DOHH2 (cell line): Measurements from ENCODE around the gene NELFE.

ENCODE experiments used
- H3F3A ChIP-seq: fragments of 200-600 bp; sonication (generic), shearing (Covaris generic); 2 replicates; pipeline ENCODE4 v1.6.0; 2016; ENCODE audit warnings: antibody characterized with exemption, mild to moderate bottlenecking; ENCODE audit not compliant: control insufficient read depth, insufficient read depth
- H3K27ac ChIP-seq: fragments of 200-600 bp; sonication (generic); 2 replicates; pipeline ENCODE4 v1.5.1; 2014; ENCODE audit warnings: low read depth, mild to moderate bottlenecking, low read length, moderate library complexity
- H3K27me3 ChIP-seq: fragments of 200-600 bp; sonication (generic); 2 replicates; pipeline ENCODE4 v1.6.1; 2014; ENCODE audit warnings: mild to moderate bottlenecking, low read length, mixed read lengths; ENCODE audit not compliant: control insufficient read depth
- H3K36me3 ChIP-seq: fragments of 200-600 bp; sonication (generic); 2 replicates; pipeline ENCODE4 v1.6.1; 2014; ENCODE audit warnings: mild to moderate bottlenecking, low read length, moderate library complexity, mixed read lengths; ENCODE audit not compliant: control insufficient read depth
- H3K4me1 ChIP-seq: fragments of 200-600 bp; sonication (generic); 2 replicates; pipeline ENCODE4 v1.6.1; 2014; ENCODE audit warnings: mild to moderate bottlenecking, low read length, mixed read lengths; ENCODE audit not compliant: control insufficient read depth
- H3K4me2 ChIP-seq: fragments of 200-600 bp; sonication (generic); 2 replicates; pipeline ENCODE4 v1.6.0; 2014; ENCODE audit warnings: mild to moderate bottlenecking, low read length, moderate library complexity
- H3K4me3 ChIP-seq: fragments of 200-600 bp; sonication (generic); 2 replicates; pipeline ENCODE4 v1.5.1; 2014; ENCODE audit warnings: mild to moderate bottlenecking, low read length, mixed read lengths
- H3K79me2 ChIP-seq: fragments of 200-600 bp; sonication (generic); 2 replicates; pipeline ENCODE4 v1.6.1; 2014; ENCODE audit warnings: mild to moderate bottlenecking, low read length, mixed read lengths; ENCODE audit not compliant: control insufficient read depth
- H3K9me2 ChIP-seq: fragments of 200-600 bp; sonication (generic); replicated peaks from 2 replicates; pipeline ENCODE4 v1.6.1; 2014; ENCODE audit warnings: mild to moderate bottlenecking, low read length, mixed read lengths; ENCODE audit not compliant: control insufficient read depth
- H3K9me3 ChIP-seq: fragments of 200-600 bp; sonication (generic); 2 replicates; pipeline ENCODE4 v1.6.1; 2014; ENCODE audit warnings: antibody characterized with exemption, low read length, mixed read lengths; ENCODE audit not compliant: control insufficient read depth, insufficient read depth
- H4K20me1 ChIP-seq: fragments of 200-600 bp; sonication (generic); 2 replicates; pipeline ENCODE4 v1.6.0; 2014; ENCODE audit warnings: low read depth, mild to moderate bottlenecking, antibody characterized with exemption, low read length, moderate library complexity; ENCODE audit not compliant: control insufficient read depth, insufficient read depth
- EZH2phosphoT487 ChIP-seq: fragments of 200-600 bp; sonication (generic); IDR thresholded peaks from 2 replicates; pipeline ENCODE4 v1.6.1; 2017; ENCODE audit warnings: borderline replicate concordance, mild to moderate bottlenecking, antibody characterized with exemption, low read length, moderate library complexity, mixed read lengths
- TF ChIP-seq, protein P1 (sequence below): fragments of 200-600 bp; sonication (generic); IDR thresholded peaks from one replicate; pipeline ENCODE4 v1.5.1; 2014; ENCODE audit warnings: antibody characterized with exemption, mild to moderate bottlenecking, low read depth, low read length; ENCODE audit not compliant: poor library complexity, severe bottlenecking

The NELFE gene

DNA sequence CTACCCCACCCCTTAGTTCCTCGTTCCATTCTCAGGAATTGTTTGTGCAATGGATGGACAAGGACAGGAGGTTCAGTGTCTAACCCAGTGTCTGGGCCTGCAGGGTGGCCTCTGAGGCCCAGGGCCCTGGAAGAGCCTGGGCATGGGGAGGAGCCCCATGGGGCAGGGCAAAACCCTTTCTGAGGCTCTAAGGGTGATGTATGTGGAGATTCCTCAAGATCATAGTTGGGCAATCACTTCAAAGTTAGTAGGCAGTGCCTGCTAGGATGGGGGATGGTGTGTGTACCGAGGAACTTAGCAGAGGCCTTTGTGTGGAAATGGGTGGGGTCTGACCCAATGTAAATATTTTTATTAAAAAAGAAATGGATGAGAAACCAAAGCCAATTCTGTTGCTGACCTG is 38.0 kb downstream of the NELFE start:
- H3K9me2 ChIP-seq: no peaks in the 10 kb centered on the region
- no peaks in the 10 kb centered on the region; the same call in 1 of the 2 replicates for H3K27me3 ChIP-seq
- no peak for TF ChIP-seq EZH2phosphoT487
- TF ChIP-seq, protein P1, sequence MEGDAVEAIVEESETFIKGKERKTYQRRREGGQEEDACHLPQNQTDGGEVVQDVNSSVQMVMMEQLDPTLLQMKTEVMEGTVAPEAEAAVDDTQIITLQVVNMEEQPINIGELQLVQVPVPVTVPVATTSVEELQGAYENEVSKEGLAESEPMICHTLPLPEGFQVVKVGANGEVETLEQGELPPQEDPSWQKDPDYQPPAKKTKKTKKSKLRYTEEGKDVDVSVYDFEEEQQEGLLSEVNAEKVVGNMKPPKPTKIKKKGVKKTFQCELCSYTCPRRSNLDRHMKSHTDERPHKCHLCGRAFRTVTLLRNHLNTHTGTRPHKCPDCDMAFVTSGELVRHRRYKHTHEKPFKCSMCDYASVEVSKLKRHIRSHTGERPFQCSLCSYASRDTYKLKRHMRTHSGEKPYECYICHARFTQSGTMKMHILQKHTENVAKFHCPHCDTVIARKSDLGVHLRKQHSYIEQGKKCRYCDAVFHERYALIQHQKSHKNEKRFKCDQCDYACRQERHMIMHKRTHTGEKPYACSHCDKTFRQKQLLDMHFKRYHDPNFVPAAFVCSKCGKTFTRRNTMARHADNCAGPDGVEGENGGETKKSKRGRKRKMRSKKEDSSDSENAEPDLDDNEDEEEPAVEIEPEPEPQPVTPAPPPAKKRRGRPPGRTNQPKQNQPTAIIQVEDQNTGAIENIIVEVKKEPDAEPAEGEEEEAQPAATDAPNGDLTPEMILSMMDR: no peak
- no peak overlapping the region for H3K27ac ChIP-seq
- H3K4me1 ChIP-seq: no peaks in the 10 kb centered on the region
- H3K4me3 ChIP-seq: no peak overlapping the region
- no peaks in the 10 kb centered on the region for H3K79me2 ChIP-seq
- no peaks in the 10 kb centered on the region for H4K20me1 ChIP-seq
- H3K36me3 ChIP-seq: no peaks in the 10 kb centered on the region
- H3F3A ChIP-seq: no peaks in the 10 kb centered on the region
- no peaks in the 10 kb centered on the region for H3K9me3 ChIP-seq
- no peak overlapping the region for H3K4me2 ChIP-seq

- Histone ChIP-seq H3K27ac (no peak overlapping the region), H3K4me2 (no peak overlapping the region), H3F3A (no peaks in the 10 kb centered on the region), H3K36me3 (no peaks in the 10 kb centered on the region), H3K4me3 (no peak overlapping the region), H3K9me2 (no peaks in the 10 kb centered on the region), H3K9me3 (no peaks in the 10 kb centered on the region), H3K4me1 (peaks cover 5% of the 10 kb centered on the region), H3K79me2 (no peaks in the 10 kb centered on the region), H3K27me3 (no peaks in the 10 kb centered on the region; the same call in 1 of the 2 replicates), H4K20me1 (no peaks in the 10 kb centered on the region)
- no peak for TF ChIP-seq EZH2phosphoT487
- TF ChIP-seq, protein P1: no peak
These were observed 39.0 kb downstream of the NELFE start for GRCh38 chr6:31919624-31920303.

DNA sequence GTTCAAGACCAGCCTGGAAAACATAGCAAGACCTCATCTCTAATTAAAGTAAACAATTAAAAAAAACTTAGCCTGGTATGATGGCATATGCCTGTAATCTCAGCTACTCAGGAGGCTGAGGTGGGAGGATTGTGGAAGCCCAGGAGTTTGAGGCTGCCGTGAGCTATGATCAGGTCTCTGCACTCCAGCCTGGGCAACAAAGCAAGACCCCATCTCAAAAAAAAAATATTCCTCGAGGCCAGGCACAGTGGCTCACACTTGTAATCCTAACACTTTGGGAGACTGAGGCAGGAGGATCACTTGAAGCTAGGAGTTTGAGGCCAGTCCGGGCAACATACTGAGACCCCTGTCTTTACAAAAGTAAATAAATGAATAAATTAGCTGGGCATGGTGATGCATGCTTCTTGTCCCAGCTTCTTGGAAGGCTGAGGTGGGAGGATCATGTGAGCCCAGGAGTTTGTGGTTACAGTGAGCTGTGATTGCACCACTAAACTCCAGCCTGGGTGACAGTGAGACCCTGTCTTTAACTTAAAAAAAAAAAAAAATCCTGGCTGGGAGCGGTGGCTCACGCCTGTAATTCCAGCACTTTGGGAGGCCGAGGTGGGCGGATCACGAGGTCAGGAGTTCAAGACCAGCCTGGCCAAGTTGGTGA is 40.6 kb downstream of the NELFE start:
- Histone ChIP-seq H3K9me2 (no peaks in the 10 kb centered on the region), H3K27me3 (no peaks in the 10 kb centered on the region; the same call in 1 of the 2 replicates), H3K27ac (no peak overlapping the region), H4K20me1 (no peaks in the 10 kb centered on the region), H3F3A (no peaks in the 10 kb centered on the region), H3K4me2 (no peak overlapping the region), H3K79me2 (no peaks in the 10 kb centered on the region), H3K4me3 (no peak overlapping the region), H3K4me1 (peaks cover 7% of the 10 kb centered on the region), H3K36me3 (no peaks in the 10 kb centered on the region), H3K9me3 (no peaks in the 10 kb centered on the region)
- no peak for TF ChIP-seq EZH2phosphoT487
- TF ChIP-seq, protein P1: no peak
